A172 (cell line): Measurements from ENCODE around the gene ATP8A2. TPM values are rescaled to one million over a fixed set of nuclear protein-coding genes. Genes with fewer than 3 reads are reported as not detected.

ENCODE experiments used
- DNase-seq: peaks from one replicate; pipeline ENCODE4 v3.0.0-alpha.2; 2015; ENCODE audit warnings: low spot score
- total RNA-seq: library from RNA; depleted of rRNA; stranded (reverse); fragments of >200 nt; shearing (Covaris generic); gene quantifications from 2 replicates; pipeline ENCODE4 v1.2.3, GENCODE V29; 2014

ATP8A2 gene
- total RNA-seq, 1 experiment from 2014 or later, result 1.1 TPM

DNA sequence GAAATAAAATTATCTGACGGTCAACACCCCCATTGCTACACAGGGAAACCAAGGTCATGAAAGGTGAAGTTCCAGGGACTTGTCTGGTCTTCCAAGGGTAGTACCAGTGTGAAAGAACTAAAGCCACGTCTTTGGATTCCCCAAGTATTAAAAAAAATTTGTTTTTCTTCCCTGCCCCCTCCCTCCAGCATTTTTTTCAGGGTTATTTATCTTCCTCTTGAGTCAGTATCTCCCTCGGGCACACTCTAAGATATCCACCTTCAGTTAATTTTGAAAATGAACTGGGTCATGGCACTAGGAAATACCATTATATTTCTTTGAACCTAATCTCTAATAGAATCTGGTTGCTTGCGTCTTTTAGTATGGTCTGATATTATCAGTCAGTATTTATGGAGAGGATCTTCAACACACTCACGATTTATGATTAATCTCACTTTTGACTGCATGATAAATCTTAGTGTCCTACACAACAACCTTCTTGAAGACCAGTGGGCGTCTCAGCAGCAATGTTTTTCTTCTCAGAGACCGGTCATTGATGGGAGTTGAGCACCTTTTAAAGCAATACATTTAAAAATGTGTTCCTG, 9.1 kb downstream of the ATP8A2 start:
- DNase-seq, result no peak

DNA sequence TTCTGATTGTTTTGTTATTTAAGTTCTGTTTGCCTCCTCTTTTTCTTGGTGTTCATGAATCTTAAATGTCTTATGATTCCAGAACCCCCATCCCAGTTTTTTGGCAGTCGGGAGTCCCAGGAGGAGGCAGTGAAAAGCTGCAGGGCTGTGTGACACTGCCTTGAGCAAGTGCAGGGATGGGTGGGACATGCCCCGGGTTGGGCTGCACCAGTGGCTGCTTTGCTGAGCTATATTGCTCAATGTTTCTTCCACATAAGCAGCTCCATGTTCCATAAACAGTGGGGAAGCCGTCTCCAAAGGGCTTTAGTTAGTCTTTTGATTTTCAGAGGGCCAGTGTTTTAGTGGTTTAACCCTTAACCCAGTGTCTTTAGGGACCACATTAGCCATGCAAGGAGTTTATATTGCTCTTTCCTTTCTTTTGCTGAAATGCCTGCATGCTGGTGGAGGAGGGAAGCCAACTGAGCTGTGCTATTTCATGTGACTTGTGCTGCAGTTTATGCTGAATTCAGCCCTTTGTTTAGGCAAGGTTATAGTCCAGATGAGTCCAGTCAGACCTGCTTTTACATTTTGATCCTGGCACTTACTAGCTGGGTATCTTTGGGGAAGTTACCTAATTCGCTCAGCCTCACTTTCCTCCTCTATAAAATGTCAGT, 13.1 kb downstream of the ATP8A2 start:
- no peak for DNase-seq

DNA sequence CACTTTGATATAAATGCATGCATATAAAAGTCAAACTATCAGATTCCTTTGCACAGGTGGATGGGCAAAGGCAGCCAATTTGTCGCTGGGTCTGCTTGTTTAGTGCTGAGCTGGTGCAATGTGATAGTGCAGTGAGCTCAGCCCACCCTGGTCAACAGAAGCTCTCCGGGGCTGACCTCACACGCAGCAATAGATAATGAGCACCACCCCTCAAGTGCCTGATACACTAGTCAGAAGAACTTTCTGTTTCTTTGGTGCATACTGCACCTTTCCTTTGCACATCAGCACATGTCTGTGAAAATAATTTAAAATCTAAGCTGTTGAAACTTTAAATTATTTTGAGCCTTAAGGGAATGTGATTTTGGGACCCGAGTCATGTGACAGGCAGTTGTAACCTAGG, 20.2 kb downstream of the ATP8A2 start:
- no peak for DNase-seq

- no peak for DNase-seq
Measured at GRCh38 chr13:25394402-25395060, 22.8 kb downstream of the ATP8A2 start.

GRCh38 chr13:25397763-25398162, 26.0 kb downstream of the ATP8A2 start:
- DNase-seq, result no peak

- no peak for DNase-seq
Measured at GRCh38 chr13:25400925-25401324, 29.2 kb downstream of the ATP8A2 start.

DNA sequence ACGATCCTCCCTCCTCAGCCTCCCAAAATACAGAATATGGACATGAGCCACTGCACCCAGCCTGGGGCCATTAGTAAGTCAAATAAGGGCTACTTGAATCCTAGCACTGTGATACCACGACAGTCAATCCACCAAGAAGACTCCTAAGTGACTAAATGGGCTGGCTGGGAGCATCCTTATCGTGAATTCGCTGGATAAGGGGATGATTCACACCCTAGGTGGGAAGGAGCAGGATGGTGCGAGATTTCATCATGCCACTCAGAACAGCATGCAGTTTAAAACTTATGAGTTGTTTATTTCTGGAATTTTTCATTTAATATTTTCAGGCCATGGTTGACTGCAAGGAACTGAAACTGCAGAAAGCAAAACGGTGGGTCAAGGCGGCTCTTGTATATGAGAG, 30.2 kb downstream of the ATP8A2 start:
- DNase-seq, result no peak

- no peak for DNase-seq
Measured at GRCh38 chr13:25406377-25406776, 34.6 kb downstream of the ATP8A2 start.

DNA sequence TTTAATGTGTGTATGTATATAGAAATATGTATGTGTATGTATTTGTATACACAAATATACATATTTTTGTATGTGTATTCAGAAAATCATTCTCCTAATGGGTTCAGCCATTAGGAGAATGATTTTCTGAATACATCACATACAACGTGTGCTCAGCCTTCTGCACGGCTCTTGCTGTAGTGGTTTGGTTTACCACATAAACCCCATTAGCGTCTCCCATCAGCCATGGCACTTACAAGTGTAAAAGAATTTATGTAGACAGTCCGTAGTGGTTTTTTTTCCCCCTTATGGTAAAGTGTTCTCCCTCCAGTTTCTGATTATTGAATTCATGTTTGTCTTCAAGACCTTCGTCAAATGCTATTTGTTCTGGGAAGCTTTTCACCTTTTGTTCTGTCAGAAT, 38.2 kb downstream of the ATP8A2 start:
- no peak for DNase-seq

DNA sequence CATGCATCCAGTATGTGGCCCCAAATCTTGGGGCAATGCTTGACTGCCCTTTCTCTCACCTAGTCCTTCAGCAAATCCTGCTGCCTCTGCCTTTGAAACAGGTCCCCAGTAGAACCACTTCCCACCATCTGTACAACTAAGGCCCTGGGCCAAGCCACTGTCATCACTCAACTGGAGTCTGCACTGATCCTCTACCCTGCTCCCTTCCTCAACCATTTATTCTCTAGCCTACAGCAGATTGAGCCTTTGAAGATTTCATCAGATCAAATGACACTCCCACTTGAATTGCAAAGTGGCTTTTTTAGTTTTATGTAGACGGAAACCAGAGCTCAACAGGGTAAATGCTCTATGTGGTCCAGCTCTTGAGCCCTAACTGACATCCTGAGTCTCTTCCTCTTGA, 43.5 kb downstream of the ATP8A2 start:
- DNase-seq, result no peak

- DNase-seq, result no peak
Measured at GRCh38 chr13:25417535-25417934, 45.8 kb downstream of the ATP8A2 start.

DNA sequence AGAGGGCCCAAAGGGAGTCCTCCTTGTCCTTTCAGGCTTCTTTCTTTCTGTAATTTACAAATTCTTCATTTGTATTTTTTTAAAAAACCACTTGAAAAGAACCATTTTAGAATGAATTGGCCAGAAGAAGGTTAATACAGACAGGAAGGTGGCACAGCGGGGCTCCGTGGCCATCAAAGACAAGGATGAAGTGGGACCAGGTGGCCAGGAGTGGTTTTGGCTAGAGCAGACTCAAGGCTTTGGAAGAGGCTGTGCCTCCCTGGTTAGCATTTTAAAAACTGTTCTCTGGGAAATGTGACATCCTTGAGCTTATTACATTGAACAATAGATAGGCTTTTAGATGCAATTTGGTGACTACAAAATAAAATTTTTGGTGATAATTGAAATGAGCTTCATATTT, 48.4 kb downstream of the ATP8A2 start:
- no peak for DNase-seq

DNA sequence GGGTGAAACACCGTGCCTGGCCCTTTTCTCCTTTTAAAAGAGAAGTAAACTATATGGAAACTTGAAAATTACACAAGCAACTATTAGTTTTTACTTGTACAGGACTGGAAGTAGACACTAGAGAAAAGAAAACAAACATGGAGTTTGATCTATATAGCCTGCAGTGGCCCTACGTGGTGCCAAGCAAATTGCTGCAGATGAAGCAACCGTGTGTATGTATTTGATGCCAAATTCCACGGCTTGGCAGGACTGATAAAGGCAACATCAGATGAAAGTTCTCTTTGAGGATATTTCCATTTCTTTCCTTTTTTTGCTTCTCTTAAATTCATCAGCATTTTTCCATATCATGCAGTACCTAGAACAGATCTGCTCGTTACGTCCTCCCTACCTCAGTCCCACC, 49.8 kb downstream of the ATP8A2 start:
- no peak for DNase-seq

- no peak for DNase-seq
Measured at GRCh38 chr13:25422153-25422552, 50.4 kb downstream of the ATP8A2 start.

- no peak for DNase-seq
Measured at GRCh38 chr13:25423831-25424230, 52.1 kb downstream of the ATP8A2 start.

GRCh38 chr13:25429466-25429865, 57.7 kb downstream of the ATP8A2 start:
- DNase-seq, result no peak

DNA sequence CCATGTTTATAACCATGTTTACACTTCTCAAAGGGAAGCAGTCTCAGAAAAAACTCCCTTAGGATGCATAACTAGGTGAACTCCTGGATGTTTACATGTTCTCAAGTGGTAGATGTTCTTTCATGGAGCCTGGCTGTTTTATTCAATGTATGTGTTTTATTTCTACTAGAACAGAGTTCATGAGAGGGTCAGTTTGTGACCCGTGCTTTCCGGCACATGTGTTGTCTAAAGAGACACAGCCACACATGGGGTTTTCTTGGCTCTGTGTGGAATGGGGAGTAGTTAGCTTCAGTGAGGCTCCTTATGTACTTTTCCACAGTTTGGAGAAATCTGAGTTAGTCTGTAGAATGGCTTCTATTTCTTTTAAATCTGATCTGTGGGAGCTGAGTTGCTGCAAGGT, 60.9 kb downstream of the ATP8A2 start:
- no peak for DNase-seq

- DNase-seq, result no peak
Measured at GRCh38 chr13:25440061-25440460, 68.3 kb downstream of the ATP8A2 start.

- no peak for DNase-seq
Measured at GRCh38 chr13:25446261-25446660, 74.5 kb downstream of the ATP8A2 start.

DNA sequence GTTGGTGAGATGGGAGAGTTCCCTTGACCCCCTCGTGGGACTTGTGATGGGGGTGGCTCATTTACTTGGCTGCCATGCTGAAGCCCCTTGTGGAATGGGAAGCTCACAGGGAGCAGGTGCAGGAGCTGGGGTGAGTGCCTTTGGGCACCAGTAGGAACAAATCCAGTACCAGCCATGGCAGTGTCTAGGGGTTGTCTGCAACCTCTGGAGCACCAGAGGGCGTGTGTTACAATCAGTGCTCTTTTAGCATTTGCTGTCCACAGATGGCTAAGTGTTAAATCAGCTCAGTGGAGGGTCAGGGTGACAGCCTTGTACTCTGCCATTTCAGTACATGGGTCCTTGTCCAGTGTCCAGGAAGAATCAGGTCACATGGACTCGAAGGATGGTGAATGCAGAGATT, 75.6 kb downstream of the ATP8A2 start:
- no peak for DNase-seq

DNA sequence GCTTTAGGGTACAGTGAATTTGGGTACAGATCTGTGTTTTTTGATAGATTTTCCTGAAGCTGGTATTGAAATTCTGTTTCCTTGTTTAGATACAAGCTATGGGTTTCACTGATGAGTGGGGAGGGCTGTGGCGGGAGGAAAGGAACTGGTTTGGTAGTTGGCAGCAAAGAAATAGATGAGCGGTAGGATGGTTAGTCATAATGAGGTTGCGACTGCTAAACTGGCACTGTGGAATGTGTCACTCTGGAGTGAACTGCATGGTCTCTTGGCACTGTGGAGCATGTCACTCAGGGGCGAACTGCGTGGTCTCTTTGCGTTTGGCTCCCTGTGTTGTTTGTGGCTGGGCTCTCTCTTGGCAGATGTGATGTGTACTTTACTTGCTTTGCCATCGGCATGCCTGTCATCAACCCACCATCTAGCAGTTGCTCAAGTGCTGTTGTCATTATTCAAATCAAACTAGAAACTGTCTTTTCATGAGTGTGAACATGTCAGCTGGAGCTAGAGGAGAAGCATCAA, 82.1 kb downstream of the ATP8A2 start:
- no peak for DNase-seq

- DNase-seq, result no peak
Measured at GRCh38 chr13:25455146-25455545, 83.4 kb downstream of the ATP8A2 start.

GRCh38 chr13:25457566-25457965, 85.8 kb downstream of the ATP8A2 start:
- no peak for DNase-seq
